Mucosa of rectum (tissue), 2 donors: ENCODE measurements around the gene TNFSF15.

Experiments used
- H3K27ac ChIP-seq, 2 donors: one replicate each; pipeline ENCODE4 v1.7.0; 2013; ENCODE audit warnings: inconsistent platforms in 2 of 2, low read depth in 2 of 2, low read length in 2 of 2
- H3K27me3 ChIP-seq, 2 donors: one replicate each; pipeline ENCODE4 v1.7.0; 2013; ENCODE audit warnings: low read length in 2 of 2; ENCODE audit not compliant: control insufficient read depth in 2 of 2, insufficient read depth in 2 of 2
- H3K36me3 ChIP-seq, 2 donors: one replicate each; pipeline ENCODE4 v1.7.0; 2013; ENCODE audit warnings: low read length in 2 of 2; ENCODE audit not compliant: control insufficient read depth in 2 of 2, insufficient read depth in 2 of 2
- H3K4me1 ChIP-seq, 2 donors: one replicate each; pipeline ENCODE4 v1.7.0; 2013; ENCODE audit warnings: low read length in 2 of 2, mild to moderate bottlenecking in 1 of 2; ENCODE audit not compliant: control insufficient read depth in 2 of 2, insufficient read depth in 2 of 2
- H3K4me3 ChIP-seq, 2 donors: one replicate each; pipeline ENCODE4 v1.7.0; 2013; ENCODE audit warnings: low read length in 2 of 2
- H3K9ac ChIP-seq, 2 donors: one replicate each; pipeline ENCODE4 v1.7.0; 2013; ENCODE audit warnings: low read length in 2 of 2, low read depth in 1 of 2, mild to moderate bottlenecking in 1 of 2
- H3K9me3 ChIP-seq, 2 donors: one replicate each; pipeline ENCODE4 v1.7.0; 2013; ENCODE audit warnings: low read length in 2 of 2; ENCODE audit not compliant: control insufficient read depth in 2 of 2
- donor health status: healthy.
- donor health status: Normal muscosa, but diverticular disease.

TNFSF15 gene

DNA sequence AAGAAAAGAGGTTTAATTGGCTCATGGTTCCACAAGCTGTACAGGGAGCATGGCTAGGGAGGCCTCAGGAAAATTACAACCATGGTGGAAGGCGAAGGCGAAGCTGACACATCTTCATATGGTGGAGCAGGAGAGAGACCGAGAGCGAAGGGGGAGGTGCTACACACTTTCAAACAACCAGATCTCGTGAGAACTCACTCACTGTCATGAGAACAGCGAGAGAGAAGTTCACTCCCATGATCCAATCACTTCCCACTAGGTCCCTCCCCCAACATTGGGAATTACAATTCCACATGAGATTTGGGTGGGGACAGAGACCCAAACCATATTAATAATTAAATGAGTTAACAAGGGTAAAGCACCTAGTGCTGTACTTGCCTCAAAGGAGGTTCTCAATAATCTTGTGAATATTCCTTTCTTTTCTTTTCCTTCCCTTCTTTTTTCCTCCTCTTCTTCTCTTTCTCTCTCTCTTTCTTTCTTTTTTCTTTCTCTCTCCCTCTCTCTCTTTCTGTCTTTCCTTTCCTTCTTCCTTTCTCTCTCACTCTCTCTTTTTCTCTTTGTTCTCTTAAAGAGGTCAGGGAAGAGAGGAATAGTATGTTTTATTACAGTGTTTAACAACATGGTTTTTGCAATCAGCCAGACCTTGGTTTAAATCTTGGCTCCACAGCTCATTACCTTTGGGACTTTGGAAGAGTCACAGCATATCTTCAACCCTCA lies 29.0 kb downstream of the TNFSF15 start:
- H3K9me3 ChIP-seq = no peaks in the 10 kb centered on the region
- H3K4me3 ChIP-seq = no peak overlapping the region
- no peaks in the 10 kb centered on the region for H3K36me3 ChIP-seq
- no peaks in the 10 kb centered on the region for H3K27me3 ChIP-seq
- H3K27ac ChIP-seq = no peak overlapping the region
- no peak overlapping the region for H3K9ac ChIP-seq
- H3K4me1 ChIP-seq = peaks cover 3 to 16% of the 10 kb centered on the region in 2 donors

DNA sequence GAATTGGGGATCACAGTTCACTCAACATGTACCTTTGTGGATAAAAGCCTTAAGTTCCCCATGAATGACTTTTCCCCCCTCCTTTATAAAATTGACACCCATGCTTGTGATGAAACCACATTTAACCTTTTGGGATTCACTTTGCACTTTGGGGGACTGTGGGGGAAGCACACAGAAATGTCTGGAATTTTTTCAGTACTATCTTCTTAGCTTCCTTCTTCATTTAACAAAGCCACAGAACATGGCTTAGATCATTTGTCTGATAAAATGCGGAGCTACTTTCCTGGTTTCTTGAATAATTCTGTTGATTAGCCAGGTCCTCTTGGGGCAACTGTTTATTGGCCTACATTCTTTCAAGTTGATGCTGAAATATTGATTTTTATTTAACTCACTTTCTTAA lies 29.9 kb downstream of the TNFSF15 start:
- Histone ChIP-seq H3K4me3 (no peak overlapping the region), H3K27me3 (no peaks in the 10 kb centered on the region), H3K9ac (no peak overlapping the region), H3K36me3 (no peaks in the 10 kb centered on the region), H3K9me3 (no peaks in the 10 kb centered on the region), H3K4me1 (peaks cover 3 to 16% of the 10 kb centered on the region in 2 donors), H3K27ac (no peak overlapping the region)

DNA sequence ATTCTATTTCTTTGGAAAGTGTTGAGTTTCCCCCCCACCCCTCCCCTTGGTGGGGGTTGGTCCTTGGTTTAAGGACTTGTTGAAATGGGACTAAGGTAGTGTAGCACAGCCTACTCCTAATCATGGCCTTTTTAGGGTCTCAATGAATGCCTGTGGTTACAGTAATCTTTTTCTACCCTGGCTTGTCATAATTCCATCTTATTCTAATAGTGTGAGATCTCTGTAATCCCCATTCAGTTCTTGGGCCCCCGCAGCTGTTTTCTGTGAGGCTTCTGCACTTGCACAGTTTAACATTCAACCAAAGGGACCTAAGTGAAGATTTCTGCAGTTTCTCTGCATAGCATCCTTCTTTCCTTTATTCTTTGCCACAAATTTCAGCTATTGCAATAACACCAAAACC lies 30.7 kb downstream of the TNFSF15 start:
- H3K27me3 ChIP-seq = no peaks in the 10 kb centered on the region
- H3K27ac ChIP-seq = no peak overlapping the region
- no peak overlapping the region for H3K4me3 ChIP-seq
- H3K36me3 ChIP-seq = no peaks in the 10 kb centered on the region
- H3K9ac ChIP-seq = no peak overlapping the region
- no peaks in the 10 kb centered on the region for H3K9me3 ChIP-seq
- peaks cover 3 to 16% of the 10 kb centered on the region in 2 donors for H3K4me1 ChIP-seq

DNA sequence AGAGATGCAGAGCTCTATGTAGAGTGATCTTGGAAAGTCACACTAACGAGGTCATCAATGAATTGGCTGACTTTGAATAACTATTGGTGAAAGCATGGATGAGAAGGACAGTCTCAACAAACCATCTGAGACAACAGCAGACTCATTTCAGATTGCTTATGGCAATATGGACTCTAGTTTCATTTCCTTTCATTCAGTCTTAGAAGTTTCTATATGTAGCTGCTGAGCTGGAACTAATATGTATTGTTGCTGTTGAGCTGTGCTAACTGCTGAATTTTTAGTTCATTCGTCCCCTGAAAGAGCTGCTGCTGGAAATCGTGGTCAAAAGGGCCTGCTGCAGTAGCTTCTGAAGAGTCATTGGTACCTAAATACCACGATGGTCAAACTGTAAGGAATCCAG lies 31.3 kb downstream of the TNFSF15 start:
- Histone ChIP-seq H3K9ac (no peak overlapping the region), H3K4me1 (peaks cover 3 to 12% of the 10 kb centered on the region in 2 donors), H3K9me3 (no peaks in the 10 kb centered on the region), H3K27me3 (no peaks in the 10 kb centered on the region), H3K27ac (no peak overlapping the region), H3K4me3 (no peak overlapping the region), H3K36me3 (no peaks in the 10 kb centered on the region)

DNA sequence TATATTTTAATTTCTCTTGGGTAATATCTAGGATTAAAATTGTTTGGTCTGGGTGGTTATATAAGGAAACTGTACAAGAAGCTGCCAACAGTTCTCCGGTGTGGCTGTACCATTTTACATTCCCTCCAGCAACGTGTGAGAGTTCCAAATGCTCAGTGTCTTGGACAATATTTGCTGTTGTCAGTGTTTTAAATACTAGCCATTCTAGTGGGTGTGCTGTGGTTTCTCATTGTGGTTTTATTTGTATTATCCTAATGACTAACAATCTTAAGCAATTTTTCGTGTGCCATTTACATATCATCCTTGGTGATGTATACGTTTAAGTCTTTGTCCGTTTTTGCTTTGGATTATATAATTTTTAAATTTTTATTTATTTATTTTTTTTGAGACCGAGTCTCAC lies 34.0 kb downstream of the TNFSF15 start:
- no peak overlapping the region for H3K27ac ChIP-seq
- no peaks in the 10 kb centered on the region for H3K27me3 ChIP-seq
- peaks cover 0 to 3% of the 10 kb centered on the region in 2 donors for H3K4me1 ChIP-seq
- no peaks in the 10 kb centered on the region for H3K9me3 ChIP-seq
- no peaks in the 10 kb centered on the region for H3K36me3 ChIP-seq
- no peak overlapping the region for H3K9ac ChIP-seq
- no peak overlapping the region for H3K4me3 ChIP-seq

DNA sequence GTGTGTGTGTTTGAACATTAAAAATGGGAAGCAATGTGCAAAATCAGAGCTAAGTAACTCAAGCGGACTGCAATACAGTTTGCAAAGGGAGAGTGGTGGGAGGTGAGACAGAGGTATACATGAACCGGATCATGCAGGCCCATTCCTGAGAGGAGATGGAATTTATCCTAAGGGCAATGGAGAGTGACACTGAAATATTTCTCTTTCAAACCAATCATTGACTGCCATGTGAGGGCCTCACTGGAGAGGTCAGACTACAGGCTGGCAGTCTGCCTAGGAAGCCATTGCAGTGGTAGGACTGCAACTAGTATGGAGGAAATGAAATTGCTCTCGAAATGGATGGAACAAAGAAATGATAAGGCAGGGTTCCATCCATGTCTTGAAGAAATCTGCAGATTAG lies 34.8 kb downstream of the TNFSF15 start:
- Histone ChIP-seq H3K27me3 (no peaks in the 10 kb centered on the region), H3K36me3 (no peaks in the 10 kb centered on the region), H3K4me1 (peaks cover 0 to 3% of the 10 kb centered on the region in 2 donors), H3K27ac (no peak overlapping the region), H3K9me3 (no peaks in the 10 kb centered on the region), H3K9ac (no peak overlapping the region), H3K4me3 (no peak overlapping the region)

DNA sequence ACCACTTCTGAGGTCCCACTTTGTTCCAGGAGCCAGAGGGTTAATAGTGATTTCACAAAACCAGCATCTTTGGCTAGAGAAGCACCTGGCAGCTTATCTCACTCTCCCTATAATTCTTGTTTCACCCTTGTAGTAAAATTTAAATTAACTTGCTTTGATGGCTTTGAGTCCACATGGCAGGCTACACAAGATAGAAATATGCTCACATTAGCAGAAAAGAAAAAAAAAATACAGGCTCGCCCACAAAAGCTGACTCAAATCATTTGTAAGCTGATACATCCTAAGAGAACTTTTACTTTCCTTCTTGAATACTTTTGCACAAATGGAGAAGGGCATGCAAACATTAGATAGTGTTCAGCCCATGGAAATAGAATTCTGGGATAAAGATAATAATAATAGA lies 36.2 kb downstream of the TNFSF15 start:
- H3K4me1 ChIP-seq = peaks cover 0 to 3% of the 10 kb centered on the region in 2 donors
- no peaks in the 10 kb centered on the region for H3K36me3 ChIP-seq
- H3K4me3 ChIP-seq = no peak overlapping the region
- no peaks in the 10 kb centered on the region for H3K27me3 ChIP-seq
- no peak overlapping the region for H3K27ac ChIP-seq
- no peak overlapping the region for H3K9ac ChIP-seq
- no peaks in the 10 kb centered on the region for H3K9me3 ChIP-seq

DNA sequence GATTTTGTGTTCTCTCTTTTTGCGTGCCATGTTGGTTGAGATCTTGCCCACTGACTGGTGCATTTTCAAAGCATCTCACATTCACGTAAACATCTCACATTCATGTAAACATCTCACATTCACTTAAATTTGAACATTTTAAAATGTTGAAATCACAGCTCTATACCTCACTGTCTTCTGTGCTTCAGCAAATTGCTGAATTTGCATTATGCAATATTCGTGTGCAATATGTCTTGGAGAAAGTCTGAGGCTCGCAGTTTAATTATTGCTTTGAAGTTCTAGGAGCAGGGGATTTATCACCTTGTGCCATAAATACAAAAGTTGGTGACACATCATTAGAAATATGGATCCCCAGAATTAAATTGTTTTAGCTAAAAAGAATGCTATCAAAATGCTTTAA lies 42.6 kb downstream of the TNFSF15 start:
- no peaks in the 10 kb centered on the region for H3K27me3 ChIP-seq
- no peak overlapping the region for H3K27ac ChIP-seq
- no peaks in the 10 kb centered on the region for H3K4me1 ChIP-seq
- H3K9me3 ChIP-seq = no peaks in the 10 kb centered on the region
- H3K4me3 ChIP-seq = no peak overlapping the region
- H3K36me3 ChIP-seq = no peaks in the 10 kb centered on the region
- no peak overlapping the region for H3K9ac ChIP-seq

DNA sequence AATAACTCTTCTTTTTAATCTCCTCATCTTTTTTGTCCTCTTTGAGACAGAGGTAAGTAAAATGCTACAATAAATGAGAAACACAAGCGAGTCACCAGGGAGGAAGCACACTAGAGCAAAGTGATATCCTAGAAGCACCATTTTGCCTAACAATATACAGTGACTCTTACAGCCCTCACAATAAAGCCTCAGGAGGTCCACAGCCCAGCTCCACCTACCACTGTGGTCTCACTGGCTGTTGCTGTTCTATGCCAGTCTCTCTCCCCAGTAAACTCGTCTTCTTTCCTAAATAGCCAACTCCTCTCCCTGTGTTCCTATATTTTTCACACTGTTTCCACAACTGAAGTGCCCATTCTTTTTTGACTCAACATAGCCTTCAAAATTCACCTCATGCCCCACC lies 44.3 kb downstream of the TNFSF15 start:
- Histone ChIP-seq H3K4me3 (no peak overlapping the region), H3K4me1 (no peaks in the 10 kb centered on the region), H3K27ac (no peak overlapping the region), H3K27me3 (no peaks in the 10 kb centered on the region), H3K9ac (no peak overlapping the region), H3K36me3 (no peaks in the 10 kb centered on the region), H3K9me3 (no peaks in the 10 kb centered on the region)

DNA sequence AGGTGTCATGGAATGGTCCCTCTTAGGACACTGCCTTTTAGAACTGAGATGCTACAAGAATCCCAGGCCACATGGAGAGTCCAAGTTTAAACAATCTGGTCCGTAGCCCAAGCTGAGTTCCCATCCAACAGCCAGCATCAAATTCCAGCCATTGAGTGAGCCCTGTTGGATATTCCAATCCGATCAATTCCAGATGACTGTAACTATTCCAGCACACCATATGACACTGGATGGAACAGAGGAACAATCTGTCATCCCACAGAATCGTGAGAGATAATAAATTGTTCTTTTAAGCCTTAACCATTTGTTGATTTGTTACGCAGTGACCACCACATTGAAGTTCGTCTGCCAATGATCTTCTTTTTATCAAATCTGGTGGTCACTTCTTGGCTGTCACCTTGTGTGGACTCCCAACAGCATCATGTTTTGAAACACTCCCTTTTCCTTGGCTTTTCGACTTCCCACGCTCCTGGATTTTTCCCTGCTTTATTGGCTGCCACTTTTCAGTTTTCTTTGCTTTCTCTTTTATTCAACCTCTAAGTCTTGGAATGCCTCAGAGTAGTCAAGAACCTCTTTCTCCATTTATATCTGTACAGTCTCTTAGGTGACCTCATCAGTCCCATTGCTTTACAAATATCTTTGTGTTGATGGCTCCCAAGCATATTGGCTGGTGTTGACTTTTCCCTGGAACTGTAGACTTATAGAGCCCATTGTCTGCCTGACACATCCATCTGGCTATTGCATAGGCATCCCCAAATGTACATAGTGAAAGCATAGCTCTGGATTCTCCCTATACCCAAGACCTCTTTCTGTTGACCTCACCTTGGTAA lies 46.1 kb downstream of the TNFSF15 start:
- no peak overlapping the region for H3K4me3 ChIP-seq
- no peaks in the 10 kb centered on the region for H3K4me1 ChIP-seq
- no peaks in the 10 kb centered on the region for H3K9me3 ChIP-seq
- no peak overlapping the region for H3K9ac ChIP-seq
- no peaks in the 10 kb centered on the region for H3K27me3 ChIP-seq
- H3K36me3 ChIP-seq = no peaks in the 10 kb centered on the region
- H3K27ac ChIP-seq = no peak overlapping the region
